MCF 10A (cell line): ENCODE data around the gene CNGA3. TPM values are rescaled to one million over a fixed set of nuclear protein-coding genes. Genes with fewer than 3 reads are reported as not detected.

Source experiments
- BruUV-seq: library from RNA; stranded (reverse); fragments of 400-500 nt; replicated peaks from 2 replicates; lab custom pipeline; 2021; lab: Mats Ljungman, UMichigan
- CTCF ChIA-PET: fragments of 300-600 bp; sonication (Branson Sonifier 250); formaldehyde crosslinking; extraction: SDS; loops from one replicate; lab custom pipeline; 2021; ENCODE audit warnings: antibody characterized with exemption, inconsistent platforms; lab: Yijun Ruan, JAX
- POLR2A ChIA-PET: fragments of 300-600, 350-650 bp; sonication (Branson Sonifier 250); formaldehyde crosslinking; extraction: SDS; loops from one replicate; lab custom pipeline; 2020; ENCODE audit warnings: antibody characterized with exemption, inconsistent platforms; lab: Yijun Ruan, JAX
- DNase-seq: peaks from one replicate; pipeline ENCODE4 v3.0.0-alpha.2; 2018; ENCODE audit not compliant: unreplicated experiment
- H3K27ac Mint-ChIP-seq: one replicate; pipeline ENCODE4 v1.8.0; 2022; ENCODE audit warnings: mild to moderate bottlenecking, low read depth, mixed read lengths; ENCODE audit not compliant: unreplicated experiment
- H3K27me3 Mint-ChIP-seq: one replicate; pipeline ENCODE4 v1.8.0; 2022; ENCODE audit warnings: mixed read lengths; ENCODE audit not compliant: insufficient read depth, unreplicated experiment
- H3K36me3 Mint-ChIP-seq: one replicate; pipeline ENCODE4 v1.8.0; 2022; ENCODE audit warnings: mild to moderate bottlenecking, moderate library complexity, mixed read lengths; ENCODE audit not compliant: insufficient read depth, unreplicated experiment
- H3K4me1 Mint-ChIP-seq: one replicate; pipeline ENCODE4 v1.8.0; 2022; ENCODE audit warnings: mixed read lengths; ENCODE audit not compliant: insufficient read depth, unreplicated experiment
- H3K4me3 Mint-ChIP-seq: one replicate; pipeline ENCODE4 v1.8.0; 2022; ENCODE audit warnings: mild to moderate bottlenecking, moderate library complexity, mixed read lengths; ENCODE audit not compliant: unreplicated experiment
- H3K9me3 Mint-ChIP-seq: one replicate; pipeline ENCODE4 v1.8.0; 2022; ENCODE audit warnings: mixed read lengths; ENCODE audit not compliant: unreplicated experiment
- intact Hi-C: fragments of 100-400 bp; cut with micrococcal nuclease; formaldehyde crosslinking; loops from 2 replicates; pipeline ENCODE4 v1.14.1; 2022
- total RNA-seq: library from RNA; stranded (reverse); gene quantifications from 2 replicates; pipeline ENCODE4 v1.2.3, GENCODE V29; 2022
- TF ChIP-seq, protein P1 (sequence below): fragments of 200-600 bp; IDR thresholded peaks from one replicate; pipeline ENCODE4 v1.8.0; 2022; ENCODE audit warnings: antibody characterized with exemption, mild to moderate bottlenecking; ENCODE audit not compliant: unreplicated experiment

The CNGA3 gene
- total RNA-seq, 1 experiment from 2014 or later: not detected

DNA sequence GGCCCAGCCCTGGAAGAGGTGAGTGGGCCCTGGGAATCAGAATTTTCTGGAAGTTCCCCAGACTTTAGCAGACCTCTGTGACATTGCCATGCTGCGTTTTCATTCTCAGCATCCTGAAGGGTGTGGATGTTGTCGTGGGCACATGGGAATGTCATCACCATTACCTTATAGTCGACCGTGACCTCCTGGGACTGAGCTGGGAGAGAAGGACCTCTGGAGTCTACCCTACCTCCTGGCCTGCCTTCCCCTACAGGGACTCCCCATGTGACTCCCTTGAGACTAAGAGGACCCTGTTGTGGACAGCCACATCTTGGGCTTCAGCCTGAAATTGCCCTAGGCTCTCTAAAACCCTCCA lies 43.0 kb downstream of the CNGA3 start:
- no peaks in the 10 kb centered on the region for H3K9me3 Mint-ChIP-seq
- intact Hi-C loops: loop anchor here (10.0 kb wide), 1 partner anchor 394 kb away; the partner anchor contains the start of gene TMEM131
- CTCF ChIA-PET: interaction anchor here (0.6 to 10.1 kb wide), 3 partner anchors 73 to 691 kb away, joined by 4 to 97 read pairs (median 13); no protein-coding TSS in a partner anchor

DNA sequence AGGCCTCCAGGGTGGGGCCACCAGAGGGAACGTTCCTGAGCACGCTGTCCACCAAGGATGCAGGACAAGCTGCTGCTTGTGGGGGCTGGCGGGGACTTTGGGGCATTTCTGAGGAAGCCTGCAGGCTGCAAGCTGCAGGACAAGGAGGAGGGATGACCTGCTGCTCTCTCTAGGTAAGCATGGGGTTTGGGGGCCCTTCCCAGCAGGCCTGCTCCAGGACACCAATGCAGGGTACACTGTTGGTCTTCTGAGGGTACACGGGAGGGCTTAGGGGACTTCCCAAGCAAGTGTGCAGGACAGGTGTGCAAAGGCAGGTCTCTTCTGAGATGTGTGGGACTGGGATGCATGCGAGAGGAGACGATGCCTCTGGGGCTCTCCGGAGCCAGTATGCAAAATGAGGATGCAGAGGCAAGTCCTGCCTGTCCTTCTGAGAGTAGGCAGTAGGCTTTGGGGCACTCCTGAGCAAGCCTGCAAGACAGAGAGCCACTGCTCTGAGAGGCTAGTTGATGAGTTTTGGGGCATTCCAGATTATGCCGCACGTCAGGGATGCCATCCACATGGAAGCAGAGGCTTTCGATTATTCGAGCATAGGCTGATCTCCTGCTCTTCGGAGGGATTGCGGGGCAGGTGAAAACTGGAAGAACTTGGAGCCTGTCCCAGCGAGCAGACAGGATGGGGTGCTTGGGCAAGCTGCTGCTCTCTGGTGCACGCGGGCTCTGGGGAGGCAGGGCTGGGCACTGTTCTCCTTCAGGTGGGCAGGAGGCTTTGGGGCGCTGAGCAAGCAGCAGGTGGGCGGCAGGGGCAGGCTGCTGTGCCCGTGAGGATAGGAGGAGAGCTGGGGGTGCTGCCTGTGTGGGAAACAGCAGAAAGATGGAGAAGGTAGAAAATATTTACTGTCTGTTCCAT lies 44.6 kb downstream of the CNGA3 start:
- peaks cover 4% of the 10 kb centered on the region for H3K36me3 Mint-ChIP-seq
- no TSS peak for BruUV-seq
- no peak for DNase-seq
- CTCF ChIA-PET: interaction anchor here (0.7 to 1.7 kb wide), 3 partner anchors 584 to 1869 kb away, joined by 4 to 8 read pairs (median 4); no protein-coding TSS in a partner anchor
- POLR2A ChIA-PET: no interaction called here
- intact Hi-C loops: no loop called here
- no peaks in the 10 kb centered on the region for H3K9me3 Mint-ChIP-seq
- TF ChIP-seq, protein P1, sequence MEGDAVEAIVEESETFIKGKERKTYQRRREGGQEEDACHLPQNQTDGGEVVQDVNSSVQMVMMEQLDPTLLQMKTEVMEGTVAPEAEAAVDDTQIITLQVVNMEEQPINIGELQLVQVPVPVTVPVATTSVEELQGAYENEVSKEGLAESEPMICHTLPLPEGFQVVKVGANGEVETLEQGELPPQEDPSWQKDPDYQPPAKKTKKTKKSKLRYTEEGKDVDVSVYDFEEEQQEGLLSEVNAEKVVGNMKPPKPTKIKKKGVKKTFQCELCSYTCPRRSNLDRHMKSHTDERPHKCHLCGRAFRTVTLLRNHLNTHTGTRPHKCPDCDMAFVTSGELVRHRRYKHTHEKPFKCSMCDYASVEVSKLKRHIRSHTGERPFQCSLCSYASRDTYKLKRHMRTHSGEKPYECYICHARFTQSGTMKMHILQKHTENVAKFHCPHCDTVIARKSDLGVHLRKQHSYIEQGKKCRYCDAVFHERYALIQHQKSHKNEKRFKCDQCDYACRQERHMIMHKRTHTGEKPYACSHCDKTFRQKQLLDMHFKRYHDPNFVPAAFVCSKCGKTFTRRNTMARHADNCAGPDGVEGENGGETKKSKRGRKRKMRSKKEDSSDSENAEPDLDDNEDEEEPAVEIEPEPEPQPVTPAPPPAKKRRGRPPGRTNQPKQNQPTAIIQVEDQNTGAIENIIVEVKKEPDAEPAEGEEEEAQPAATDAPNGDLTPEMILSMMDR: no peak
- H3K27me3 Mint-ChIP-seq: peaks cover 19% of the 10 kb centered on the region
- no peak overlapping the region for H3K4me3 Mint-ChIP-seq
- no peaks in the 10 kb centered on the region for H3K4me1 Mint-ChIP-seq
- no peak overlapping the region for H3K27ac Mint-ChIP-seq

More for the DNA sequence above, 43.0 kb downstream of the CNGA3 start:
- H3K27ac Mint-ChIP-seq: no peak overlapping the region
- H3K27me3 Mint-ChIP-seq: peaks cover 21% of the 10 kb centered on the region
- peaks cover 4% of the 10 kb centered on the region for H3K4me1 Mint-ChIP-seq
- TF ChIP-seq, protein P1: no peak
- no peak for DNase-seq
- POLR2A ChIA-PET: no interaction called here
- H3K36me3 Mint-ChIP-seq: peaks cover 4% of the 10 kb centered on the region
- no TSS peak for BruUV-seq
- no peak overlapping the region for H3K4me3 Mint-ChIP-seq

- CTCF ChIA-PET: interaction anchor here (0.6 to 1.7 kb wide), 4 partner anchors 182 to 692 kb away, joined by 3 to 8 read pairs (median 4); no protein-coding TSS in a partner anchor
These were observed 45.5 kb downstream of the CNGA3 start for GRCh38 chr2:98391581-98392270.

More at GRCh38 chr2:98391581-98392270, 45.5 kb downstream of the CNGA3 start:
- no peak overlapping the region for H3K4me3 Mint-ChIP-seq
- H3K9me3 Mint-ChIP-seq: no peaks in the 10 kb centered on the region
- DNase-seq: no peak
- intact Hi-C loops: no loop called here
- H3K36me3 Mint-ChIP-seq: peaks cover 4% of the 10 kb centered on the region
- no TSS peak for BruUV-seq
- peaks cover 19% of the 10 kb centered on the region for H3K27me3 Mint-ChIP-seq
- TF ChIP-seq, protein P1: no peak
- H3K4me1 Mint-ChIP-seq: no peaks in the 10 kb centered on the region
- H3K27ac Mint-ChIP-seq: no peak overlapping the region
- POLR2A ChIA-PET: no interaction called here
